A549 treated with CpdA at 1 μM for 4 hours (cell line): ENCODE measurements around the gene CDC25B. TPM values are rescaled to one million over a fixed set of nuclear protein-coding genes. Genes with fewer than 3 reads are reported as not detected.

Experiments
- total RNA-seq: library from RNA; stranded (reverse); fragments of 200-300 nt; extraction: Qiagen RNA extraction; gene quantifications from 5 replicates; pipeline ENCODE4 v1.2.3, GENCODE V29; 2022; ENCODE audit warnings: low read depth

Gene CDC25B
- 182 to 216 TPM (median 205 TPM) in 5 replicates for total RNA-seq

DNA sequence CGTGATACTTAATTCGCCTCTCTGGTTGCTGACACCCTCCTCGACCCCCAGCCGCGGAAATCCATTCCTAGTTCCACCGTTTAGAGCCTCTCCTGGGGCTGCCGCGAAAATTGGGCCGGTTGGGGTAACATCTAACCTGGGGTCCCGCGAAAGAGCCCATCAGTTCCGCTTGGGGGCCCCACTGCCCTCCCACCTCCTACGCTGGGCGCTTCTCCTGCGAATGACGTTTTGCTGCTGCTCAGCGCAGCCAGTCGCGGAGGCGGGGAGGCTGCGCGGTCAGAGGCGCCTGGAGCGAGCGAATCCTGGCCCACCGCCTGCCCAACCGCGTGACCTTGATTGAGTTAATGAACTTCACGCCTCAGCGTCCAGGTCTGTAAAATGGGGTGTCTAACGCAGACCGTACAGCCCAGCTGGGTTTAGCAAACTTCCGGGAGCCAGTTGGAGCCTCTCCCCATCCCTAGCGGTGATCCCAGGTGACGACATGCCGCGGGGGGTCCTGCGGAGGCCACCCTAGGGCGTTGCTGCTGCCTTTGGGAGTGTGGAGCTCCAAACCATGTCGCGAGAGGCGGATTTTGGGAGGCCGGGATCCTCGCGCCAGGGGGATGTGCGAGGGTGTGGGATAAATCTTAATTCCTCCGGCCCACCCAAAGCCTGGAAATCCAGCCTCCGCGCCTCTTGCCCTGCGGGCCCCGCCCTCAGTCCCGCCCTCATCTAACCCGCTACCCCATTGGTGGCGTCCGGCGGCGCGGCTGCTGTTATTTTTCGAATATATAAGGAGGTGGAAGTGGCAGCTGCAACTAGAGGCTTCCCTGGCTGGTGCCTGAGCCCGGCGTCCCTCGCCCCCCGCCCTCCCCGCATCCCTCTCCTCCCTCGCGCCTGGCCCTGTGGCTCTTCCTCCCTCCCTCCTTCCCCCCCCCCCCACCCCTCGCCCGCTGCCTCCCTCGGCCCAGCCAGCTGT lies at the start of gene CDC25B:
Gene CDC25B, plus strand, starts transcription at position 800 of the 958 bp plus-strand sequence. CDS start 222 bp downstream, outside the sequence.

GRCh38 chr20:3767427-3768341 lies 28.4 kb upstream of the CDC25B start, which contains the start of gene ADISSP:
ADISSP (minus strand) TSS chr20:3767753; CDS start chr20:3760100, 7,653 bp downstream.

GRCh38 chr20:3781153-3781910 lies 14.8 kb upstream of the CDC25B start, which contains the start of gene SPEF1:
SPEF1 (minus strand) TSS chr20:3781448; CDS start chr20:3781287, 161 bp downstream.

DNA sequence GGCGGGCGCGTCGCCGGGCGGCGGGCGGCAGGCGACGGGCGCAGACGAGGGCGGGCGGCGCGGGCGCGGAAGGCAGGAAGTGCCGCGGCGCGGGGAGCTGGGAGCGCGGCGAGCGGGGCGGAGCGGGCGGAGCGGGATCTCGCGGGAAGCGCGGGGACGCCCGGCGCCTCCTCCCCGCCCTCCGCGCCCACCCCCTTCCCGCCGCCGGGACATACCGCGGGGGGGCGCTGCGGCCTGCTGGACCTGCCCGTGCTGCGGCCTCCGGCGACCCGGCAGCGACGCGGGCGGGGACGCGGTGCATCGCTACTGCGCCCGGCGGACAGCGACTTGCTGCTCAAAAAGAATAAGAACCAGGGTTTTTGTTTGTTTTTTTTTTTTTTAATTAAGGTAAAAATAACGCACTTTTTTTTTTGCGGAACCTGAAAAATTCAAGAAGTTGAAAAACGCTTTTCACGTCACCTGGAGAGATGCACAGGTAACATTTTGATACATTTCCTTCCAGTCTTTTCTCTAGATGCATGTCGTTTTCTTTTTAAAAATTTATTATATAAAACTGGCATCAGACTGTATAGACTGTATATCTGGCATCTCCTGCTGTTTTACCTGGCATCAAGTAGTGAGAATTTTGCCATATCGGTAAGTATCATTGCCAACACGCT lies 9.3 kb upstream of the CDC25B start, which contains the start of gene CENPB:
Gene CENPB, minus strand, starts transcription at position 76 of the 659 bp plus-strand sequence. CDS start 257 bp downstream, outside the sequence.

GRCh38 chr20:3820048-3820900 lies 24.2 kb downstream of the CDC25B start, which contains the start of gene AP5S1:
AP5S1 (plus strand) TSS chr20:3820547; CDS start chr20:3822118, 1,571 bp downstream.

GRCh38 chr20:3846740-3847428 lies 50.8 kb downstream of the CDC25B start, which contains the start of gene MAVS:
MAVS (plus strand) TSS chr20:3846834; CDS start chr20:3854625, 7,791 bp downstream.

Other genes with a start within 250 kb of the CDC25B start
- not detected in 5 replicates for gene GFRA4, start 132.9 kb upstream of the CDC25B start, total RNA-seq
- 0.05 to 0.06 TPM in 2 of 5 replicates, not detected in the others for gene ADAM33, start 114.3 kb upstream of the CDC25B start, total RNA-seq
- gene SIGLEC1, start 83.7 kb upstream of the CDC25B start, total RNA-seq, result 0.01 to 0.02 TPM in 2 of 5 replicates, not detected in the others
- 0.17 to 0.52 TPM (median 0.47 TPM) in 5 replicates for gene HSPA12B, start 63.6 kb upstream of the CDC25B start, total RNA-seq
- gene ADISSP, start 28.6 kb upstream of the CDC25B start, total RNA-seq, result 99.4 to 165 TPM (median 148 TPM) in 5 replicates
- gene SPEF1, start 14.9 kb upstream of the CDC25B start, total RNA-seq, result 1.4 to 2.1 TPM (median 1.9 TPM) in 5 replicates
- gene CENPB, start 9.6 kb upstream of the CDC25B start, total RNA-seq, result 84.4 to 117 TPM (median 115 TPM) in 5 replicates
- 16.3 to 19.6 TPM (median 18.4 TPM) in 5 replicates for gene AP5S1, start 24.2 kb downstream of the CDC25B start, total RNA-seq
- gene MAVS, start 50.5 kb downstream of the CDC25B start, total RNA-seq, result 18.2 to 25.5 TPM (median 21.9 TPM) in 5 replicates
- 51.9 to 59.5 TPM (median 53.8 TPM) in 5 replicates for gene PANK2, start 93.1 kb downstream of the CDC25B start, total RNA-seq
- 12.4 to 14.9 TPM (median 13.2 TPM) in 5 replicates for gene RNF24, start 219.2 kb downstream of the CDC25B start, total RNA-seq